Fibroblast of skin of left quadriceps (primary cell): ENCODE measurements around the gene PAWR.

Experiments
- DNase-seq, 2 experiments: peaks; one replicate each; pipeline ENCODE4 v3.0.0-alpha.2; 2013; ENCODE audit warnings: low read depth in 2 of 2

Gene PAWR

GRCh38 chr12:79690638-79691510 is at the start of gene PAWR:
Gene PAWR (minus strand): TSS chr12:79690964. CDS start chr12:79690244, 720 bp downstream.
- DNase-seq: peak; percentile 74 to 75

GRCh38 chr12:79737875-79738718 is 47.3 kb upstream of the PAWR start:
- DNase-seq: peak; percentile 47 to 49

- no peak for DNase-seq
Measured at GRCh38 chr12:79732638-79733037, 41.9 kb upstream of the PAWR start.

GRCh38 chr12:79725987-79726386 is 35.2 kb upstream of the PAWR start:
- peak; percentile 69 to 75 for DNase-seq

- DNase-seq: no peak
Measured at GRCh38 chr12:79717006-79717405, 26.2 kb upstream of the PAWR start.

GRCh38 chr12:79715308-79715707 is 24.5 kb upstream of the PAWR start:
- DNase-seq: no peak

GRCh38 chr12:79710707-79711483 is 20.1 kb upstream of the PAWR start:
- DNase-seq: no peak

- DNase-seq: no peak
Measured at GRCh38 chr12:79707830-79708229, 17.1 kb upstream of the PAWR start.

- no peak for DNase-seq
Measured at GRCh38 chr12:79706676-79707075, 15.9 kb upstream of the PAWR start.

- no peak for DNase-seq
Measured at GRCh38 chr12:79706156-79706555, 15.4 kb upstream of the PAWR start.

- no peak for DNase-seq
Measured at GRCh38 chr12:79698966-79699365, 8.2 kb upstream of the PAWR start.

GRCh38 chr12:79696416-79696815 is 5.7 kb upstream of the PAWR start:
- no peak for DNase-seq

- DNase-seq: peak in 1 of 2 experiments; percentile 53
Measured at GRCh38 chr12:79692860-79693577, 2.3 kb upstream of the PAWR start.

GRCh38 chr12:79691511-79692248 is 916 bp upstream of the PAWR start:
- no peak for DNase-seq

GRCh38 chr12:79690142-79690637 is 574 bp downstream of the PAWR start:
- DNase-seq: no peak

GRCh38 chr12:79689477-79690141 is 1.2 kb downstream of the PAWR start:
- no peak for DNase-seq

GRCh38 chr12:79689061-79689476 is 1.7 kb downstream of the PAWR start:
- no peak for DNase-seq

GRCh38 chr12:79688376-79689060 is 2.2 kb downstream of the PAWR start:
- DNase-seq: no peak

- DNase-seq: no peak
Measured at GRCh38 chr12:79687711-79688260, 3.0 kb downstream of the PAWR start.
